Measurements from ENCODE around the gene SWT1. TPM values are rescaled to one million over a fixed set of nuclear protein-coding genes. Genes with fewer than 3 reads are reported as not detected.

The SWT1 gene
- total and polyA plus RNA-seq, 2 of the 13 experiments (the other 11 are each of a cell fraction or from before 2014, with no cell fraction given), result 1.7 to 2.5 TPM

DNA sequence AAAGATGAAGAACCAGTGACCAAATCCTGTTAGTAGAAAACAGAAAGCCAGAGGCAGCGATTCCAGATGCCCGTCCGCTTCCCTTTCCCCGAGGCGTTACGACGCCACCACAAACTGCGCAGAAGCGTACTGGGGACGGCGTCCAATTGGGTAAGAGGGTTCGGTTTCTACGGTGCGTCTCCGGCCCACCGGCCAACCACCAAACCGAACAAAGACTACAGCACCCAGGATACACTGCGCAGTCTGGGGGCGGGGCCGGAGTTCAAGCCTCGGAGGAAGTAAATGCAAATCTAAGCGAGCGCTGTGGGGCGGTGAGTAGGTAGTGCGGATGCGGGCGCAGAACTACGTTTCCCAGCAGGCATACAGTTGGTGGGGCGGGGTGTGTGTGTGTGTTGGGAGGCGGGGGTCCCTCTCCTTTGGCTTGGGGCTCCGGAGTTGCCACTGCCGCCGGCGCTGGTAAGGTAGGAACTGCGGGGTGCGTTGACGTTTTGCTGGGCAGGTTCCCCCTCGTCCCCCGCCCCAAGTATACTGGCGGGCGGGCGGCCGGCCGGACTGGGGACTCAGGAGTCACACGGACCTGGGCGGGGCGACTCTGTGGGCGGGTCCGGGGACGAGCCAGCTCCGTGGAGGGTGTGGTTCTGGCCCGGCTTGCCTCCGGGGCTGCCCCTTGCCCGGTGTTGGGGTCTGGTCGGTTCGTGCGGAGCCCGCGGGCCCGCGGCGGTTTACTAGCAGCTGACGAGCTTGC is at the start of gene SWT1, which contains the start of gene TRMT1L (continued):
- TF ChIP-seq ZBTB44 (CRISPR knock-in tag; IDR thresholded peaks at IDR 0.05) (no peak), ARNT2 (CRISPR knock-in tag; IDR thresholded peaks at IDR 0.05; ENCODE audit: low read depth) (peak; percentile 40; the same call in 1 of the 2 replicates), ZUFSP (CRISPR knock-in tag; IDR thresholded peaks at IDR 0.05; ENCODE audit: borderline replicate concordance) (no peak), NFE2 (CRISPR knock-in tag; IDR thresholded peaks at IDR 0.05) (no peak), ATM (IDR thresholded peaks at IDR 0.05; ENCODE audit: borderline replicate concordance) (no peak), TEAD3 (CRISPR knock-in tag; optimal IDR thresholded peaks at IDR 0.05; ENCODE audit: borderline replicate concordance) (peak; percentile 41), FLYWCH1 (CRISPR knock-in tag; IDR thresholded peaks at IDR 0.05) (no peak), SNAPC5 (CRISPR knock-in tag; IDR thresholded peaks at IDR 0.05; ENCODE audit: borderline replicate concordance) (0 out of 2 replicates have a peak, but pooled peaks have one; percentile 50), ZBTB7B (CRISPR knock-in tag; IDR thresholded peaks at IDR 0.05) (peak; percentile 72; the same call in 1 of the 2 replicates), RBFOX2 (IDR thresholded peaks at IDR 0.05; ENCODE audit: low read depth, low read length) (peak; percentile 74), ZFY (CRISPR knock-in tag; IDR thresholded peaks at IDR 0.05) (peak; percentile 54), REL (CRISPR knock-in tag; conservative IDR thresholded peaks at IDR 0.05) (no peak), RFXAP (CRISPR knock-in tag; IDR thresholded peaks at IDR 0.05; ENCODE audit: borderline replicate concordance) (peak; percentile 97), ZBTB38 (CRISPR knock-in tag; IDR thresholded peaks at IDR 0.05) (peak; percentile 31; the same call in 1 of the 2 replicates), SRF (IDR thresholded peaks at IDR 0.05; ENCODE audit: low read depth, low read length) (no peak), NR2F2 (IDR thresholded peaks at IDR 0.05; ENCODE audit: borderline replicate concordance, low read depth) (no peak), THAP11 (CRISPR knock-in tag; IDR thresholded peaks at IDR 0.05) (peak; percentile 99), ZBTB20 (CRISPR knock-in tag; IDR thresholded peaks at IDR 0.05; ENCODE audit: borderline replicate concordance, low read depth) (no peak), ZNF446 (CRISPR knock-in tag; IDR thresholded peaks at IDR 0.05) (no peak)
- TF ChIP-seq, protein P1, sequence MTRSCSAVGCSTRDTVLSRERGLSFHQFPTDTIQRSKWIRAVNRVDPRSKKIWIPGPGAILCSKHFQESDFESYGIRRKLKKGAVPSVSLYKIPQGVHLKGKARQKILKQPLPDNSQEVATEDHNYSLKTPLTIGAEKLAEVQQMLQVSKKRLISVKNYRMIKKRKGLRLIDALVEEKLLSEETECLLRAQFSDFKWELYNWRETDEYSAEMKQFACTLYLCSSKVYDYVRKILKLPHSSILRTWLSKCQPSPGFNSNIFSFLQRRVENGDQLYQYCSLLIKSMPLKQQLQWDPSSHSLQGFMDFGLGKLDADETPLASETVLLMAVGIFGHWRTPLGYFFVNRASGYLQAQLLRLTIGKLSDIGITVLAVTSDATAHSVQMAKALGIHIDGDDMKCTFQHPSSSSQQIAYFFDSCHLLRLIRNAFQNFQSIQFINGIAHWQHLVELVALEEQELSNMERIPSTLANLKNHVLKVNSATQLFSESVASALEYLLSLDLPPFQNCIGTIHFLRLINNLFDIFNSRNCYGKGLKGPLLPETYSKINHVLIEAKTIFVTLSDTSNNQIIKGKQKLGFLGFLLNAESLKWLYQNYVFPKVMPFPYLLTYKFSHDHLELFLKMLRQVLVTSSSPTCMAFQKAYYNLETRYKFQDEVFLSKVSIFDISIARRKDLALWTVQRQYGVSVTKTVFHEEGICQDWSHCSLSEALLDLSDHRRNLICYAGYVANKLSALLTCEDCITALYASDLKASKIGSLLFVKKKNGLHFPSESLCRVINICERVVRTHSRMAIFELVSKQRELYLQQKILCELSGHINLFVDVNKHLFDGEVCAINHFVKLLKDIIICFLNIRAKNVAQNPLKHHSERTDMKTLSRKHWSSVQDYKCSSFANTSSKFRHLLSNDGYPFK (CRISPR knock-in tag; IDR thresholded peaks at IDR 0.05; ENCODE audit: borderline replicate concordance), result peak; percentile 64
- TF ChIP-seq, protein P2, sequence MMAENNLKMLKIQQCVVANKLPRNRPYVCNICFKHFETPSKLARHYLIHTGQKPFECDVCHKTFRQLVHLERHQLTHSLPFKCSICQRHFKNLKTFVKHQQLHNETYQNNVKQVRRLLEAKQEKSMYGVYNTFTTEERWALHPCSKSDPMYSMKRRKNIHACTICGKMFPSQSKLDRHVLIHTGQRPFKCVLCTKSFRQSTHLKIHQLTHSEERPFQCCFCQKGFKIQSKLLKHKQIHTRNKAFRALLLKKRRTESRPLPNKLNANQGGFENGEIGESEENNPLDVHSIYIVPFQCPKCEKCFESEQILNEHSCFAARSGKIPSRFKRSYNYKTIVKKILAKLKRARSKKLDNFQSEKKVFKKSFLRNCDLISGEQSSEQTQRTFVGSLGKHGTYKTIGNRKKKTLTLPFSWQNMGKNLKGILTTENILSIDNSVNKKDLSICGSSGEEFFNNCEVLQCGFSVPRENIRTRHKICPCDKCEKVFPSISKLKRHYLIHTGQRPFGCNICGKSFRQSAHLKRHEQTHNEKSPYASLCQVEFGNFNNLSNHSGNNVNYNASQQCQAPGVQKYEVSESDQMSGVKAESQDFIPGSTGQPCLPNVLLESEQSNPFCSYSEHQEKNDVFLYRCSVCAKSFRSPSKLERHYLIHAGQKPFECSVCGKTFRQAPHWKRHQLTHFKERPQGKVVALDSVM (CRISPR knock-in tag; IDR thresholded peaks at IDR 0.05), result no peak

All from HepG2 (cell line).